Lower lobe of right lung (tissue), 2 donors: ENCODE data around the gene CDKN2B. TPM values are rescaled to one million over a fixed set of nuclear protein-coding genes. Genes with fewer than 3 reads are reported as not detected.
"Not testable (repeated sequence)": the region's sequence is repeated elsewhere in the genome, so short reads cannot be mapped to it uniquely, and the experiment has no call there.

ENCODE experiments used
- ATAC-seq, 2 donors: fragments of 200-7000 bp; cut with Tn5 transposase; one replicate each; pipeline ENCODE4 v1.9.1; 2020 to 2022; ENCODE audit warnings: mild to moderate bottlenecking in 2 of 2, moderate library complexity in 2 of 2
- DNase-seq: peaks from one replicate; pipeline ENCODE4 v3.0.0-alpha.2; 2020
- H3K27ac ChIP-seq: fragments of 200-600 bp; one replicate; pipeline ENCODE4 v1.8.0; 2022
- H3K27me3 ChIP-seq: fragments of 200-600 bp; one replicate; pipeline ENCODE4 v1.8.0; 2022; ENCODE audit warnings: low read depth
- H3K36me3 ChIP-seq: fragments of 200-600 bp; one replicate; pipeline ENCODE4 v1.8.0; 2022; ENCODE audit warnings: mild to moderate bottlenecking
- H3K4me1 ChIP-seq: fragments of 200-600 bp; one replicate; pipeline ENCODE4 v1.8.0; 2022
- H3K4me3 ChIP-seq: fragments of 200-600 bp; one replicate; pipeline ENCODE4 v1.8.0; 2022; ENCODE audit warnings: mild to moderate bottlenecking
- H3K9me3 ChIP-seq: fragments of 200-600 bp; one replicate; pipeline ENCODE4 v1.8.0; 2022
- CTCF ChIP-seq: fragments of 200-600 bp; IDR thresholded peaks from one replicate; pipeline ENCODE4 v1.8.0; 2022; ENCODE audit warnings: antibody characterized with exemption, mild to moderate bottlenecking
- intact Hi-C: fragments of 100-400 bp; cut with DNase I; formaldehyde crosslinking; loops from one replicate; pipeline ENCODE4 v1.11.0; 2022
- long read RNA-seq: library from polyadenylated mRNA; unstranded; transcript quantifications from one replicate; pipeline ENCODE4 v2.0.0, GENCODE V29; 2021
- total RNA-seq: library from RNA; stranded (reverse); fragmentation: NEBNext Ultra II Directional; extraction: Animal tissue kit (Norgen Biotek cat#: 25700); gene quantifications from one replicate; pipeline ENCODE4 v1.2.1, GENCODE V29; 2021
- donor health status: DM: no; HTN: yes; CAD: no; lungs with severe emphysema.

Gene CDKN2B
- 17.9 TPM for total RNA-seq
- long read RNA-seq, transcript CDKN2B-201 (2 exons, 3,911 nt) = major isoform, 13 of 20 reads
- long read RNA-seq, partial matches to known transcripts = 0 of 20 reads
- long read RNA-seq, other reads (novel, unspliced or antisense) = 5 of 20 reads

GRCh38 chr9:22008717-22009505, at the start of gene CDKN2B:
Gene CDKN2B, minus strand, starts transcription at chr9:22009305. Its CDS starts 352 bp downstream, at chr9:22008953.
- intact Hi-C loops = no loop called here
- Histone ChIP-seq H3K4me3 (peak within 1 kb of the TSS; percentile 73), H3K36me3 (no peaks in the 10 kb centered on the region), H3K9me3 (no peaks in the 10 kb centered on the region), H3K27me3 (peaks cover 22% of the 10 kb centered on the region), H3K27ac (peak within 1 kb of the TSS; percentile 87), H3K4me1 (peaks cover 18% of the 10 kb centered on the region)
- peak; percentile 98 for TF ChIP-seq CTCF
- peak; percentile 96 for DNase-seq
- ATAC-seq = peak; percentile 99

- intact Hi-C loops, H3K4me3 ChIP-seq, H3K4me1 ChIP-seq, ATAC-seq, H3K27ac ChIP-seq, H3K9me3 ChIP-seq, H3K27me3 ChIP-seq, H3K36me3 ChIP-seq, DNase-seq: not testable (repeated sequence)
Observed at GRCh38 chr9:22057972-22058371, 48.9 kb upstream of the CDKN2B start.

- no peak overlapping the region for H3K4me3 ChIP-seq
- H3K9me3 ChIP-seq = no peaks in the 10 kb centered on the region
- H3K36me3 ChIP-seq = no peaks in the 10 kb centered on the region
- no peaks in the 10 kb centered on the region for H3K27me3 ChIP-seq
- H3K4me1 ChIP-seq = no peaks in the 10 kb centered on the region
- H3K27ac ChIP-seq = no peak overlapping the region
- DNase-seq = no peak
- no peak for ATAC-seq
- intact Hi-C loops = no loop called here
- no peak for TF ChIP-seq CTCF
Observed at GRCh38 chr9:22056402-22056801, 47.3 kb upstream of the CDKN2B start.

GRCh38 chr9:22055090-22055489, 46.0 kb upstream of the CDKN2B start:
- Histone ChIP-seq H3K27ac (no peak overlapping the region), H3K9me3 (no peaks in the 10 kb centered on the region), H3K27me3 (no peaks in the 10 kb centered on the region), H3K4me3 (no peak overlapping the region), H3K4me1 (no peaks in the 10 kb centered on the region), H3K36me3 (no peaks in the 10 kb centered on the region)
- no peak for DNase-seq
- ATAC-seq = no peak
- TF ChIP-seq CTCF = no peak
- intact Hi-C loops = no loop called here

GRCh38 chr9:22054529-22054928, 45.4 kb upstream of the CDKN2B start:
- intact Hi-C loops = no loop called here
- DNase-seq (no peak), ATAC-seq (no peak)

More at GRCh38 chr9:22054529-22054928, 45.4 kb upstream of the CDKN2B start:
- H3K36me3 ChIP-seq = no peaks in the 10 kb centered on the region
- H3K4me3 ChIP-seq = no peak overlapping the region
- no peaks in the 10 kb centered on the region for H3K9me3 ChIP-seq
- no peak for TF ChIP-seq CTCF
- H3K4me1 ChIP-seq = no peaks in the 10 kb centered on the region
- H3K27me3 ChIP-seq = no peaks in the 10 kb centered on the region
- no peak overlapping the region for H3K27ac ChIP-seq
